Dermis blood vessel endothelial cell (primary cell): Measurements from ENCODE around the gene KRTAP3-2. TPM values are rescaled to one million over a fixed set of nuclear protein-coding genes. Genes with fewer than 3 reads are reported as not detected.
"Not testable (repeated sequence)": the region's sequence is repeated elsewhere in the genome, so short reads cannot be mapped to it uniquely, and the experiment has no call there.

Experiments used
- DNase-seq: peaks from one replicate; pipeline ENCODE4 v3.0.0; 2010
- total RNA-seq: library from RNA; depleted of rRNA; stranded (reverse); fragments of >200 nt; gene quantifications from 2 replicates; pipeline ENCODE4 v1.2.3, GENCODE V29; 2014

Gene KRTAP3-2
- not detected in 2 replicates for total RNA-seq

DNA sequence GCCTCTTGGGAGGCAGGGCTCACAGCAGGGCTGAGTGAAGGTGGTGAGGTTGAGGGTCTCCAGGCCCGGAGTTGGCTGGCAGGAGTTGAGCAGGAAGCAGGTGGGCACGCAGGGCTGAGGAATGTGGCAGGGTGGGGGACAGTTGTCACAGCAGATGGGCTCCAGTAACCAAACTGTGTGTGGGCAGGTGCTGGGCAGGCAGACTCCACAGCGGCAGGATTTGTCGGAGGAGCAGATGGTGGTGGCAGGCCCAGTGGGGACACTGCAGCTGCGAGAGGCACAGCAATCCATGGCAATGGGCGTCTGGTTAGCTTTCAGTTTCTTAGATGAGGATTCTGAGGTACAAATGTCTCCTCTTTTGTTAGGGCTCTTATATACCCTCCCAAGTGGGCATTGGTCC lies at the start of gene KRTAP3-2:
Gene KRTAP3-2, minus strand, starts transcription at position 344 of the 400 bp plus-strand sequence. Its CDS starts 53 bp downstream, at position 291.
- DNase-seq: not testable (repeated sequence)

DNA sequence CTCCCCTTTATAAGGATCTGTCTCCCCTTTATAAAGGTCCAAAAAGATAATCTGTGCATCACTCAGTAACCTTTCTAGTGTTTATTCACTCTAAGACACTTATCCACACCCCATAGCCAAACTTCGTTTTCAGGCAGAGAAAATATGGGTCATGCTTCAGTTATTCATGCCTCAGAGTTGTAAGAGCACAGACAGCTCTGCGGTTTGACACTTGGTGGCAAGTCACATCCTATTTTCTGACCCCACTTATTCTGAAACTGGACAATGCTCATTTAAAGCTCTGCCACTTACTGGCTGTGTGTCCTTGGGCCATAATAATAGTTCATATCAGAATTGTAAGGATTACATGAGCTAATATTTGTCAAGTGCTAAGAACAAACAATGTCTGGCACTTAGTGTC lies 49.4 kb upstream of the KRTAP3-2 start:
- peak; percentile 5 for DNase-seq

DNA sequence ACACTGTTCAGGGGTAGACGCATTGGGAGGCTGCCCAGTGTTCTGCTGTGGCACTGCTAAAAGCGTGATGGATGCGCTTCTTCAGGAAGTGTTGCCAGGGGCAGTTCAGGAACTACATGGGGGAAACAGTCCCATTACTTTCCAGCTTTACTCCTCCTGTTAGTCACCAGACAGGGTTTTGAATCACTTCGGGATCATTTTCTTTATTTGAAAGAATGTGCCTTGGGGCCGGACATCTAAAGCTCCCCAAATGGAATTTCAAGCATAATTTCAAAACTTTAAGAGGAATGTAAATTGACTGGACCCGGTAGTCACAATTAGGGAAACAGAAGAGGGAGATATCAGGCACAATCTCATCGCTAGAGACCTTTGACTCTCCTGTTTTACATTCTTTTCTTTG lies 48.7 kb upstream of the KRTAP3-2 start:
- DNase-seq: no peak

DNA sequence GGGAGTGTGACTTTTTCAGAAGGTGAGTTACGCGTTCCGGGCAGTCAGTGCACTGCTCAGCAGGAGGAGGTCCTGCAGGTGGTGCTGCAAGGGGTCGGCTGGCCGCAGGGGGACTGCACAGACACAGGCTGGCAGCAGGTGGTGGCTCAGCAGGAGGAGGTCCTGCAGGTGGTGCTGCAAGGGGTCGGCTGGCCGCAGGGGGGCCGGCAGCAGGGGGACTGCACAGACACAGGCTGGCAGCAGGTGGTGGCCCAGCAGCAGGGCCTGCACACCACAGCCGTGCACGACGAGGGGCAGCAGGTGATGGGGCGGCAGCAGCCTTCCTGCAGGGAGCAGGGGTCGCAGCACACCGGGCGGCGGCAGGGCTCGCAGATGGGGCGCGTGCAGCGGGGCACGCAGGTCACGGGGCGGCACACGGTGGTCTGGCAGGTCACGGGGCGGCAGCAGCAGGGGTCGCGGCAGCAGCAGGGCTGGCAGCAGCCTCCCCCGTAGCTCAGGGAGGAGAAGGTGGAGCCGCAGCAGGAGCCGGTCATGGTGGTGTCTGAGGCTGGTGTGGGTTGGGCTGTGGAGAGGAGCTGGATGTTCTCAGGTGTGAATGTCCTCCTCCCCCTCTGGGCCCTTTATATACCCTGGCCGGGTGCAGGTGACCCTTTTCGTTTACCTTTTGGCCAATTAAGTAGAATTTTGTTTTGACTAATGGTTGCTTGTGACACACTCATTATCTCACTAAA lies 47.2 kb upstream of the KRTAP3-2 start, which contains the start of gene KRTAP2-1:
Gene KRTAP2-1, minus strand, starts transcription at position 582 of the 731 bp plus-strand sequence. Its CDS starts 49 bp downstream, at position 533.
- not testable (repeated sequence) for DNase-seq

DNA sequence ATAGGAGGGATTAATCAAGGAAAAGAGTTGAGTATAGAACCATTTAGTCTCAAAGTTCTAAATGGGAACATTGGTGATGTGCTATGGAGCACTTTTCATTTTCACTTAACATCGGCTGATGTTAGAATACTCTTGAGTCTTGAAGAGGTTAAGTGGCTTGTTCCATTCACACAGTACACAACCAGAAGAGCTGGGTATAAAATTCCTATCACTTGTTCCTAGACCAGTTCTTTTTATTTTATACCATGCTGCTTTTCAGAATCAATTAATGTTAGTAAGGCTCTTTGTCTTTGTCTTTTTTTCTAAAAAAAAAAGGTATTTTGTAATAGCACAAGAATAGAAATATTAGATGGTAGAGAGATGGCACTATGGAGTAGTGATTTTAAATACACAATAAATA lies 43.2 kb upstream of the KRTAP3-2 start:
- no peak for DNase-seq

DNA sequence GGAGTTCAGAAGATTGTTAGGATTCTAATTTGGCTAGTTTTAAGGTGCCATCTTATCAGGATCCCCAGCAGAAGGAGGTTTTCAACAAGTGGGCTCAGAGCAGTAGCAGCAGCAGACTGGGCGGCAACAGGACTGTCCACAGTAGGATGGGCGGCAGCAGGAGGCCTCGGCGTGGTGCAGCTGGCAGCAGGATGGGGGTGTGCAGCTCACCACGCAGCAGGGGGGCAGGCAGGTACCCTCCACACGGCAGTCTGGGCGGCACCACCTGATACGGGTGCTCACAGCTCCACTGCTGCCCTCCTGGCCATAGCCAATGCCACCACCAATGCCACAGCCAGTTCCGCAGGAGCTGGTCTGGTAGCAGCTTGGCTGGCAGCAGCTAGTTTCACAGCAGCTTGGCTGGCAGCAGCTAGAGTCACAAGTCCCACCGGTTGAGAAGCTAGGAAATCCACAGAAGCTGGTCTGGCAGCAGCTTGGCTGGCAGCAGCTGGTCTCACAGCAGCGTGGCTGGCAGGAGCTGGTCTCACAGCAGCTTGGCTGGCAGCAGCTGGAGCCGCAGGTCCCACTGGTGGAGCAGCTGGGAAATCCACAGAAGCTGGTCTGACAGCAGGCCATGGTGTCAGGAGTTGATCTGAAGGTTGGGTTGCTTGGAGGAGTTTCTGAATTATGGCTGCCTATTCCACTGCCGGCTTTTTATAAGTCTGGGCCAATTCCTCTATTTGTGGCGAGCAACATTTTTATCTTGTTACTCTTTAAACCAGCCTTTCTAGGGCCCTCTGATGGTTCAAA lies 41.3 kb upstream of the KRTAP3-2 start, which contains the start of gene KRTAP1-1:
Gene KRTAP1-1, minus strand, starts transcription at position 668 of the 789 bp plus-strand sequence. Its CDS starts 53 bp downstream, at position 615.
- not testable (repeated sequence) for DNase-seq

DNA sequence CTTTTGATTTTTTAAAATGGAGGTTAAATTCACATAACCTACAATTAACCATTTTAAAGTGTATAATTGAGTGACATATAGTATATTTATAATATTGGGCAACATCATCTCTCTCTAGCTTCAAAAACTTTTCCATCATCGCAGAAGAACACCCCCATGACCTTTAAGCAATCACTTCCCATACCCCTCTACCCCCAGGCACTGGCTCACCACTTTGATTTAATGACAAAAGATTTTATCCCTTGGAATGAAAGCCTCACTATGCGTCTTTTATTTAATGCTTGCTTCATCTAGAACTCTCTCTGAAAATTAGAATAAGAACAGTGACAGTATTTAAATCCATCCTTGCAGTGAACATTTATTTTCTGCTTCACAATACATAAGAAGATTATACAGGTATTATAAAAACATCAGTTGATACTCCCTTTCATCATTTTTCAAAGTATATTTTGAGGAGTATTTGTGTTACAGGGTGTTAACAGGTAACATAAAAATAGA lies 38.2 kb upstream of the KRTAP3-2 start:
- no peak for DNase-seq

DNA sequence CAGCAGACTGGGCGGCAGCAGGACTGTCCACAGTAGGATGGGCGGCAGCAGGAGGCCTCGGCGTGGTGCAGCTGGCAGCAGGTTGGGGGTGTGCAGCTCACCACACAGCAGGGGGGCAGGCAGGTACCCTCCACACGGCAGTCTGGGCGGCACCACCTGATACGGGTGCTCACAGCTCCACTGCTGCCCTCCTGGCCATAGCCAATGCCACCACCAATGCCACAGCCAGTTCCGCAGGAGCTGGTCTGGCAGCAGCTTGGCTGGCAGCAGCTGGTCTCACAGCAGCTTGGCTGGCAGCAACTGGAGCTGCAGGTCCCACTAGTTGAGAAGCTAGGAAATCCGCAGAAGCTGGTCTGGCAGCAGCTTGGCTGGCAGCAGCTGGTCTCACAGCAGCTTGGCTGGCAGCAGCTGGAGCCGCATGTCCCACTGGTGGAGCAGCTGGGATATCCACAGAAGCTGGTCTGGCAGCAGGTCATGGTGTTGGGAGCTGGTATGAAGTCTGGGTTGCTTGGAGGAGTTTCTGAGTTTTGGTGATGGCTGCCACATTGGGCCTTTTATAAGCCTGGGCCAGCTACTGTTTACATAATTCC lies 34.7 kb upstream of the KRTAP3-2 start, which contains the start of gene KRTAP1-3:
Gene KRTAP1-3, minus strand, starts transcription at position 529 of the 590 bp plus-strand sequence. Its CDS starts 53 bp downstream, at position 476.
- DNase-seq: not testable (repeated sequence)

DNA sequence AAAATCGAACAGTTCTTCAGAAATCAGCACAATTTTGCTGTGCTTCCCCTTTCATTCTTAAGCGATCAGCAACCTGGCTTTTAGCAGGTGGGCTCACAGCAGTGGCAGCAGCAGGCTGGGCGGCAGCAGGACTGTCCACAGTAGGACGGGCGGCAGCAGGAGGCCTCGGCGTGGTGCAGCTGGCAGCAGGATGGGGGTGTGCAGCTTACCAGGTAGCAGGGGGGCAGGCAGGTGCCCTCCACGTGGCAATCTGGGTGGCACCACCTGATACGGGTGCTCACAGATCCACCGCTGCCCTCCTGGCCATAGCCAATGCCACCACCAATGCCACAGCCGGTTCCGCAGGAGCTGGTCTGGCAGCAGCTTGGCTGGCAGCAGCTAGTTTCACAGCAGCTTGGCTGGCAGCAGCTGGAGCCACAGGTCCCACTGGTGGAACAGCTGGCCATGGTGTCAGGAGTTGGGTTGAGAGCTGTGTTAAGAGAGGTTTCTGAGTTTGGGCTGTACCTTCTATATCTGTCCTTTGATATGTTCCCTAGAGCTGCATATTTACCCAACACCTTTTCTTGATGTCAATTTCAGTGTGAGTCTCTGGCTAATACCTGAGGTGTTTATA lies 30.0 kb upstream of the KRTAP3-2 start, which contains the start of gene KRTAP1-4:
Gene KRTAP1-4, minus strand, starts transcription at position 563 of the 613 bp plus-strand sequence. Its CDS starts 117 bp downstream, at position 446.
- DNase-seq: no peak

DNA sequence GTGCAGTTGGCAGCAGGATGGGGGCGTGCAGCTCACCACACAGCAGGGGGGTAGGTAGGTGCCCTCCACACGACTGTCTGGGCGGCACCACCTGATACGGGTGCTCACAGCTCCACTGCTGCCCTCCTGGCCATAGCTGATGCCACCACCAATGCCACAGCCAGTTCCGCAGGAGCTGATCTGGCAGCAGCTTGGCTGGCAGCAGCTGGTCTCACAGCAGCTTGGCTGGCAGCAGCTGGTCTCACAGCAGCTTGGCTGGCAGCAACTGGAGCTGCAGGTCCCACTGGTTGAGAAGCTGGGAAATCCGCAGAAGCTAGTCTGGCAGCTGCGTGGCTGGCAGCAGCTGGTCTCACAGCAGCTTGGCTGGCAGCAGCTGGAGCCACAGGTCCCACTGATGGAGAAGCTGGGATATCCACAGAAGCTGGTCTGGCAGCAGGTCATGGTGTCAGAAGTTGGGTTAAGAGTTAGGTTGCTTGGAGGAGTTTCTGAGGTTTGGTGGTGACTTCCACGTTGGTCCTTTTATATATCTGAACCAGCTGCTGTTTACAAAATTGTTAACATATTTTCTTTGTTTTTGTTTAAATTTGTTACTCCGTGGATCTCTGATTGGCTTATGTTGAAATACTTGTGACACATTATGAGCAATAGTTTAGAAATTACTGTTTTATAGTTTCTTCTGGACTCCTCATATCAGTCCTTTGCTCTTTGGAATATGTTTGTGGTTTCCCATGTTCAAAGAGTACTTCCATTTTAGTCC lies 27.2 kb upstream of the KRTAP3-2 start, which contains the start of gene KRTAP1-5:
Gene KRTAP1-5, minus strand, starts transcription at position 494 of the 757 bp plus-strand sequence. Its CDS starts 53 bp downstream, at position 441.
- no peak for DNase-seq

DNA sequence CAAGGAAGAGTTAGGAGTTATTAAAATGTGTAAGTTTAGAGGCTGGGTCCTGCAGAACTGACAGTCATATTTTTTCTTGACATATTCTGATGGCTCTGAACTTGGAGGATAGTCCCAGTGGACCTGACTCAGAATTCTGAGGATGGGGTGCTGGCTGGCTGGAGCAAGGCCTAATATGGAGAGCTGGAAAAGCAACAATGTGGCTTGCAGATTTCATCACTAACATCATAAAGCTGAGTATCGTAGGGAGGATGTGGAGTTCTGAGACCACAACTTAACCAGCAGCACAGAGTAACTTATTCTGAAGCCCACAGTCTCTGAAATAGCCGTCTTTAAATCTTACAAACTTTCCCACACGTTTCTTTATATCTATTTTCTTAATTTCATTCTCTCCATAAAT lies 25.0 kb upstream of the KRTAP3-2 start:
- DNase-seq: no peak

DNA sequence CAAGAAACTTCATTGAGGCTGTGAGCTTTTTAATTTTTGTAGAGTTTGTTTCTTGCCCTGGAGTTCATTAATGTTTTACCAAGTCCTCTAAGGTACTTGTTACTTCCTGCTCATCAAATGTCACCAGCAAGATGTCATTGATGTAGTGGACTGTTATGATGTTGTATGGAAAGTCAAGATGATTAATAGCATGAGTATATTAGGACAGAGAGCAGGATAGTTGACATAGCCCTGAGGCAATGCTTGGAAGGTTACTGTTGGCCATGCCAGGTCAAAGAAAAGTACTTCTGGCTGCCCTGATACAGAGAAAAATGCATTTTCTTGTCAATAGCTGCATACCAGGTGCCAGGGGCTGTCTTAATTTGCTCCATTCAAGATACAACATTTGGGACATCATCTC lies 20.6 kb upstream of the KRTAP3-2 start:
- DNase-seq: no peak

DNA sequence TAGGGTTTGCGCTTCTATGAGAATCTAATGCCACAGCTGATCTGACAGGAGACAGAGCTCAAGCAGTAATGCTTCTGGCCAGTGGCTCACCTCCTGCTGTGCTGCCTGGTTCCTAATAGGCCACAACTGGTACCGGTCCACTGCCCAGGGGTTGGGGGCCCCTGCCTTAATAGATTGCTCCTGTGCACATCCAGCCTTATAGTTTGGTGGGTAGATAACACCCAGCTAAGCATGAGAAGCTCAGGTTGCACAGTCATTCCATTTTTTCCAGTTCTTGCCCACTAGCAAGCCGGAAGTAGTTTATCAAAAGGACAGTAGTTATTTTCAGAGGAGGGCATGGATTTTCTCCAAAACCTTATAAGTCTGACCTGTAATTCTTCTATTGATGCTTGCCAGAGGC lies 19.7 kb upstream of the KRTAP3-2 start:
- no peak for DNase-seq

DNA sequence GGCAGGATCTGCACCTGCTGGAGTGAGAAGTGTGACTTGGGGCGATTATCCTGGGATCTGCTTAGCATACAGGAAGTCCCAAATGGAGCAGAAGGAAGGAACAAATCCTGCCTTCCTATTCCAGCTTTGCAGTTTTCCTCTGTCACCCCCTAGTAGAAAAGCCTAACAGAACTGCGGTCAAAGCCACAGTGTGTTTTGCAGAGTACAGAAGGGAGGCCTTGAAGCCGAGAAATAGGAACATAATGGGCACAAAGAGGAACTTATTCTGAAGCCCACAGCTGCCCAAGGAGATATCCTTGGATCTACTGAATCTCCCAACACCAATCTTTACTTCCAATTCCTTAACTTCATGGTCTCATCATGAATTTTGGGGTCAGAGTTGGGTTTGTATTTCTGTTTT lies 18.8 kb upstream of the KRTAP3-2 start:
- no peak for DNase-seq

DNA sequence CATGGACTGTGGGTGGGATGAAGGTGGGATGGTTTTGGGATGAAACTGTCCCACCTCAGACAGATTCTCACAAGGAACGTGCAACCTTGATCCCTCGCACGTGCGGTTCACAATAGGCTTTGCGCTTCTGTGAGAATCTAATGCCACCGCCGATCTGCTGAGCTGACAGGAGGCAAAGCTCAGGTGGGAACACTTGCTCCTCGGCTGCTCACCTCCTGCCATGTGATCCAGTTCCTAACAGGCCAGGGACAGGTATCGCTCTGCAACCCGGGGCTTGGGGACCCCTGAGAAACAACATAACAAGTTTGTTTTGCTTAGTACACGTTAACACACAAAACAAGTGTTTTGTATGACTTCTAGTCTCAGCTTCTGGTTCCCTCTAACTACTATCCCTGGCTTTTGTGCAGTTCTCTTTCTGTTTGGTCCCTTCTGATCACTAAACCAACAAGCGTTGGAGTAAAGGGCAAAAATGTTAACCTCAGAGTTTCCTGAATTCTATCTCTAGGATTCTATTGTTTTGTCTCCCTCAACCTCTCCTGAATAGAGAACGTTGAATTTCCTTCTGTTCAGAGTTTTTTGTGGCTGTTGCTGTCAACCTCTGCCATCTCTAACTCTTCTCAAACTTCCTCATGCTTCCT lies 17.0 kb upstream of the KRTAP3-2 start:
- DNase-seq: no peak

DNA sequence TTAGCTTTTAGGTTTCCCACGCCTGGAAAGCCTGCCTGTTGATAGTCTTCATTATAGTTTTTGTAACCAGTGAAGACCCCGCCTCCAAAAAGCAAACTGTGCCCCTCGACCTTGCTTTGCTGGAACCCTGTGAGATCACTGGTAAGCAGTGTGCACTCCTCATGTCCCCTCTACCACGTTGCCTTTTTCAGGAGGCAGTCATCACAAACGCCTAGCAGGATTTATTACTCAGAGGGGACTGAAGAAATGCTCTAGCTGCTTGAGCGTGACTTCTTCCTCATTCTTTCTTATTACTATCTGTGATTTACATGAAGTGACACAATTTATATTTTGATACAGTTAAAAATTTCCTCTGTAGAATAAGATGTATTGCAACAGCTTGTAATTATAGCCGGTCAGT lies 15.7 kb upstream of the KRTAP3-2 start:
- DNase-seq: no peak

DNA sequence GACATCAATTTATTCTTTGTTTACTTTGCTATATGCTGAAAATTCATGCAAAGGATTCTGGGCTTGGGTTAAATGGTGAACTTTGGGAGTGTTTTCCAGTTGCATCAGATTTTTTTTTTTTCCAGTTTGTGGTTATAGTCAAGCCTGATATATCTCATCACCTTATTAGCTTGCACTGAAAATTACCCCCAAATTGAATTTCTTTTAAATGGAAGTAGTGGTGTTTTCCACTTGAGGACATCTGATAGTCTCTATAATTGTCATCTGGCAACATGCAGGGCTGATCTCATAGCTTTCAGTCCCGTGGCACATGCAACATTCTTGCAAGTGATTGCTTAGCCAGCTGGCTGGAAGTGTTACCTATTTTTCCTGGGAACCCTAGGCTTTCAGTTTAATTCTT lies 13.9 kb upstream of the KRTAP3-2 start:
- no peak for DNase-seq

DNA sequence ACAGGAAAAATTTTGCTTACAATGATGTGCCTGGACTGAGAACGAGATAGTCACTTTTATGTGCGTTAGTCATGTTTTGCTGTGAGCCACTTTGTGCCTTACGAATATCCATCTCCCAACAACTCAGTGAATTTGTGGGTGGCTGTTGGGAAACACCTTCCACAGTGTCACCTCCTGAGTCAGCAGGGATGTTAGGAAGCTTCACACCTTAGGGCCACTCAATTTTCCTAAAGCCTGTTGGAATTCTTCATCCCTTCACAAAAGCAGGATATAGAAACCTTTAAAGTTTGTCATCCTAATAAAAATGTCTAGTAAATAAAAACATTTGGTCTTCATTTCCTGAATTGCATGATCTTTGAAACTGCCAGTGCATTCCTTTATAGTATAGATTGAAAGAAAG lies 13.5 kb upstream of the KRTAP3-2 start:
- no peak for DNase-seq

DNA sequence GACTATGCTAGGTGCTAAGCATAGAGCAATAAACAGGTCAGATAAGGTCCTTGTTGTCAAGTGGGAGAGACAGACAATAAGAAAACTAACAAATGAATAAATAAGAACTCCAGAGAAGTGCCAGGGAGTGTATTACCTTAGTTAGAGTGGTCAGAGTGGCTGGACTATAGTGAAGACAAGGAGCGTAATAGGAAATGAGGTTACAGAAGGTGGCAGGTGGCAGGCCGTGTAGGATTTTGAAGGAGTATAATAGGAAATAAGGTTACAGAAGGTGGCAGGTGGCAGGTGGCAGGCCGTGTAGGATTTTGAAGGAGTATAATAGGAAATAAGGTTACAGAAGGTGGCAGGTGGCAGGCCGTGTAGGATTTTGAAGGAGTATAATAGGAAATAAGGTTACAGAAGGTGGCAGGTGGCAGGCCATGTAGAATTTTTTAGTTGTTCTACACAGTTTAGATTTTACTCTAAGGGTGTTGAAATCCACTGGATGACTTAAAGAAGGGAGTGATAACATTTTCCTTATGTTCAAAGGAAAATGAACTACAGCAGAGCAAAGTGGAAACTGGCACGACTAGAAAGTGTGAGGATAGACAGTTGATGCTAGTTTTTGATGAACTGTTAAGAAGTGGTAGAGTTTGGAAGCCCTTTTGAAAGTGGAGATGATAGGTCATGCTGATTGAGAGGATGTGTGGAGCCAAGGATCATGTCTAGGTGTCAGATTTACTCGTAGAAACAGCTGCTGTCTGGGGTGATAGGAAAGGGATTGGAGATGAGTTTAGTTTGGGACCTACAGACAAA lies 12.8 kb upstream of the KRTAP3-2 start:
- DNase-seq: no peak

DNA sequence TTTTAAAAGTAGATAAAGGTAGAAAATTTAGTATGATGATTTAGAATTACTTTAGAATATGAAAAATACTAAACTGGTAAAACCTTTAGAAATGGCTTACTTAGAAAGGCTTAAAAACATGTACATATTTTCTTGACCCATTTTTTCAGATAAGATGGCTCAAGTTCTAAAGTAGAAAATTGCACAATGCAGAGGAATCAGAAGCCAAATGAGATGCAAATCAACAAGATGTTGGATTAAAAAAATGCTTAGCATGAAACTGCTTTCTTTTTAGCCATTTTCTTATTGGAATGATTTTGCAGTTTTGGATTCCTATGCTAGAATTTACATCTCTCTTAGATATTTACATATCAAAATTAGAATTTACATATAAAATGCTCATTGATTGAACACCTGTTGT lies 10.7 kb upstream of the KRTAP3-2 start:
- DNase-seq: no peak
